Measurements from ENCODE around the gene NHS. TPM values are rescaled to one million over a fixed set of nuclear protein-coding genes. Genes with fewer than 3 reads are reported as not detected.

The NHS gene
- total RNA-seq, 1 experiment from 2014 or later: 19.5 TPM

DNA sequence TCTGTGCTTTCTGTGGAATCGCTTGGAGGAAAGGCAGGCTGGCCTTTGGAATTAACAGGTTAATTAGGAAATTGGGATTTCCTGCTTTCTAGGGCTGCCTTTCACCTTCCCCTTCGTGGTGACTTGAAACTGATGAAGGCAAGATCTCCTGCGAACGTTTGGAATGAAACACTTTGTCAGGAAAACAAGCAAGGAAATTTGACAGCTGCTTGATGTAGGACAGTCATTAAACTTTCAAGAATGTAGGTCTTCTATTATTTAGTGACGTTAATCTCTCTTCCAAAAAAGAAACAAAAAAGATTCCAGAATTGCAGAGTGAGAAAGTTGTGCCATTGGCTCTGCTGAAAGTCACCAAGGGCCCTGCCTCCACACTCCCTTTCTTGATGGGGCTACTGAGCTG lies 206.6 kb downstream of the NHS start:
- CTCF ChIA-PET: no interaction called here
- intact Hi-C loops (cut with micrococcal nuclease; ENCODE audit: unreplicated experiment): no loop called here
- no peak for DNase-seq
- no peak overlapping the region for H3K4me3 Mint-ChIP-seq (ENCODE audit: low read depth, unreplicated experiment)
- TF ChIP-seq, protein P1, sequence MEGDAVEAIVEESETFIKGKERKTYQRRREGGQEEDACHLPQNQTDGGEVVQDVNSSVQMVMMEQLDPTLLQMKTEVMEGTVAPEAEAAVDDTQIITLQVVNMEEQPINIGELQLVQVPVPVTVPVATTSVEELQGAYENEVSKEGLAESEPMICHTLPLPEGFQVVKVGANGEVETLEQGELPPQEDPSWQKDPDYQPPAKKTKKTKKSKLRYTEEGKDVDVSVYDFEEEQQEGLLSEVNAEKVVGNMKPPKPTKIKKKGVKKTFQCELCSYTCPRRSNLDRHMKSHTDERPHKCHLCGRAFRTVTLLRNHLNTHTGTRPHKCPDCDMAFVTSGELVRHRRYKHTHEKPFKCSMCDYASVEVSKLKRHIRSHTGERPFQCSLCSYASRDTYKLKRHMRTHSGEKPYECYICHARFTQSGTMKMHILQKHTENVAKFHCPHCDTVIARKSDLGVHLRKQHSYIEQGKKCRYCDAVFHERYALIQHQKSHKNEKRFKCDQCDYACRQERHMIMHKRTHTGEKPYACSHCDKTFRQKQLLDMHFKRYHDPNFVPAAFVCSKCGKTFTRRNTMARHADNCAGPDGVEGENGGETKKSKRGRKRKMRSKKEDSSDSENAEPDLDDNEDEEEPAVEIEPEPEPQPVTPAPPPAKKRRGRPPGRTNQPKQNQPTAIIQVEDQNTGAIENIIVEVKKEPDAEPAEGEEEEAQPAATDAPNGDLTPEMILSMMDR (IDR thresholded peaks at IDR 0.05; ENCODE audit: unreplicated experiment): no peak
- H3K9me3 Mint-ChIP-seq (ENCODE audit: low read depth, unreplicated experiment): no peaks in the 10 kb centered on the region
- H3K27ac Mint-ChIP-seq (ENCODE audit: unreplicated experiment): peak overlapping the region; percentile 61
- peaks cover 13% of the 10 kb centered on the region for H3K4me1 Mint-ChIP-seq (ENCODE audit: low read depth, unreplicated experiment)
- no peaks in the 10 kb centered on the region for H3K27me3 Mint-ChIP-seq (ENCODE audit: unreplicated experiment)
- H3K36me3 Mint-ChIP-seq (ENCODE audit: insufficient read depth, unreplicated experiment): no peaks in the 10 kb centered on the region
- BruUV-seq (replicated peaks): no TSS peak

DNA sequence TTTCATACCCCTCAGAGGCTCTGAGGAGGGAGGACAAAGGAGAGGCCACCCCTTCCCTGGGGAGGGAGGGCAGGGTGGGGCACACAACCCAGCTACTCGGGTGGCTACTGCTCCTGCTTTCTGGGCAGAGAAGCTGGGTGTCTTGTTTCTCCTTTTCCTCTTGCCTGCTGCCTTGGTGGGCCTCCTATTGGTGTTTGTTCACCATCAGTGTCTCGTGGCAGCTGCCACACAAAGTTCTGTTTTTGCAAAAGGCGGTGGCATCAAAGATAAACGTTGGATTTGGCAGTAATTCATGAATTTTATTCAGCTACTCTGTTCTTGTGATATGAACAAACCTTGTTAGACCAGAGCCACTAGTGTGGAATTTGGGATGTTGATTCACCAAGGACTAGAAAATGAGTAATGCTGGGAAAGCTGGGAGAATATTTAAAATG lies 209.3 kb downstream of the NHS start:
- TF ChIP-seq, protein P1 (IDR thresholded peaks at IDR 0.05; ENCODE audit: unreplicated experiment): no peak
- Mint-ChIP-seq H3K36me3 (ENCODE audit: insufficient read depth, unreplicated experiment) (no peaks in the 10 kb centered on the region), H3K9me3 (ENCODE audit: low read depth, unreplicated experiment) (no peaks in the 10 kb centered on the region), H3K27me3 (ENCODE audit: unreplicated experiment) (no peaks in the 10 kb centered on the region), H3K4me3 (ENCODE audit: low read depth, unreplicated experiment) (no peak overlapping the region), H3K27ac (ENCODE audit: unreplicated experiment) (no peak overlapping the region), H3K4me1 (ENCODE audit: low read depth, unreplicated experiment) (peaks cover 13% of the 10 kb centered on the region)
- CTCF ChIA-PET: no interaction called here
- BruUV-seq (replicated peaks): no TSS peak
- no peak for DNase-seq
- intact Hi-C loops (cut with micrococcal nuclease; ENCODE audit: unreplicated experiment): no loop called here

DNA sequence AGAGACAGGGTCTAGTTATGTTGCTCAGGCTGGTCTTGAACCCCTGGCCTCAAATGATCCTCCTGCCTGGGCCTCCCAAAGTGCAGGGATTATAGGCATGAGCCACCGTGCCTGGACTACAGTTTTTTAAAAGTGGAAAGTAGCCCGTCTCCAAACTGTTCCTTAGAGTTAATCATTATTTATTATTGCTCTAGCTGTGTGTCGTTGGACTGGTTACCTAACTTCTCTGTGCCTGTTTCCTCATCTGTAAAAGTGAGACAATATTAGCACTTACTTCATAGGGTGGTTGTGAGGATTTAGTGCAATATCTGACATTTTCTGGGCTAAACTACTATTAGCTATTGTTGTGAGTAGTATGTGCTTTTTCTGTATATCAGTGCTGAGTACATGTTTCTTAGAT lies 210.0 kb downstream of the NHS start:
- H3K27ac Mint-ChIP-seq (ENCODE audit: unreplicated experiment): no peak overlapping the region
- peaks cover 13% of the 10 kb centered on the region for H3K4me1 Mint-ChIP-seq (ENCODE audit: low read depth, unreplicated experiment)
- no peak for DNase-seq
- H3K4me3 Mint-ChIP-seq (ENCODE audit: low read depth, unreplicated experiment): no peak overlapping the region
- CTCF ChIA-PET: no interaction called here
- BruUV-seq (replicated peaks): no TSS peak
- no peaks in the 10 kb centered on the region for H3K9me3 Mint-ChIP-seq (ENCODE audit: low read depth, unreplicated experiment)
- intact Hi-C loops (cut with micrococcal nuclease; ENCODE audit: unreplicated experiment): no loop called here
- TF ChIP-seq, protein P1 (IDR thresholded peaks at IDR 0.05; ENCODE audit: unreplicated experiment): no peak
- no peaks in the 10 kb centered on the region for H3K36me3 Mint-ChIP-seq (ENCODE audit: insufficient read depth, unreplicated experiment)
- no peaks in the 10 kb centered on the region for H3K27me3 Mint-ChIP-seq (ENCODE audit: unreplicated experiment)

DNA sequence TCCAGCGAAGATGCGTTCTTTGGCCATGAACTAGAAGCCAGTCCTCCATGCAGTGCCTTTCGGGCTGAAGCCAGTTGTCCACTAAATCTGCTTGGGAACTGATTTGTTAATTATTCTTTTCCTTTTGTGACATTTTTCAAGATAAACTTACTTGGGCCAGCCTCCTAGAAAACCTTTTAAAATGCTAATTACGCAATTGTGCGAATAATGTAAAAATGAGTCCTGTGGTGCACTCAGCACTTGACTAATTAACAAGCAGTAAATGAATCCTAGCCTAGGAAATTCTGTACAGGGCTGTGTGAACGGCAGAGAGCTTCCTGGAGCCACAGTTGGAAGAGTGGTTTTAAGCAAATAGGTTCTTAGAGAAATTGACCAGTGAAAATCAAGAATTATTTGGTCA lies 212.4 kb downstream of the NHS start:
- H3K9me3 Mint-ChIP-seq (ENCODE audit: low read depth, unreplicated experiment): no peaks in the 10 kb centered on the region
- no peak overlapping the region for H3K27ac Mint-ChIP-seq (ENCODE audit: unreplicated experiment)
- BruUV-seq (replicated peaks): no TSS peak
- H3K4me1 Mint-ChIP-seq (ENCODE audit: low read depth, unreplicated experiment): peaks cover 18% of the 10 kb centered on the region
- no peak for DNase-seq
- H3K4me3 Mint-ChIP-seq (ENCODE audit: low read depth, unreplicated experiment): no peak overlapping the region
- TF ChIP-seq, protein P1 (IDR thresholded peaks at IDR 0.05; ENCODE audit: unreplicated experiment): no peak
- CTCF ChIA-PET: interaction anchor here (0.6 kb wide), 1 partner anchor 91 kb away, joined by 3 read pairs; no protein-coding TSS in a partner anchor
- intact Hi-C loops (cut with micrococcal nuclease; ENCODE audit: unreplicated experiment): no loop called here
- H3K36me3 Mint-ChIP-seq (ENCODE audit: insufficient read depth, unreplicated experiment): peaks cover 16% of the 10 kb centered on the region
- no peaks in the 10 kb centered on the region for H3K27me3 Mint-ChIP-seq (ENCODE audit: unreplicated experiment)

Measured in Calu3 (cell line).